PC-3 (cell line): ENCODE measurements around the gene CPO. TPM values are rescaled to one million over a fixed set of nuclear protein-coding genes. Genes with fewer than 3 reads are reported as not detected.
A peak's percentile ranks its signal among the peaks of the same experiment; 100 is the strongest.

Experiments used
- ATAC-seq: fragments of 200-7000 bp; cut with Tn5 transposase; 2 replicates; pipeline ENCODE4 v1.9.1; 2020; ENCODE audit warnings: mild to moderate bottlenecking, moderate library complexity
- BruUV-seq: library from RNA; stranded (reverse); fragments of 400-500 nt; replicated peaks from 2 replicates; lab custom pipeline; 2021; lab: Mats Ljungman, UMichigan
- CTCF ChIA-PET: fragments of 300-600 bp; sonication (Branson Sonifier 250); formaldehyde crosslinking; loops from one replicate; lab custom pipeline; 2022; ENCODE audit warnings: antibody characterized with exemption; lab: Charles Lee
- POLR2A ChIA-PET: fragments of 300-600 bp; sonication (Branson Sonifier 250); formaldehyde crosslinking; loops from one replicate; lab custom pipeline; 2022; ENCODE audit warnings: antibody characterized with exemption; ENCODE audit not compliant: unreplicated experiment; lab: Charles Lee
- DNase-seq: peaks from one replicate; pipeline ENCODE4 v3.0.0-alpha.2; 2015
- H2AFZ ChIP-seq: fragments of 300-600 bp; sonication (generic); 2 replicates; pipeline ENCODE4 v1.6.0; 2016; ENCODE audit warnings: antibody characterized with exemption, low read length
- H3F3A ChIP-seq: fragments of 300-600 bp; sonication (generic); one replicate; pipeline ENCODE4 v1.6.0; 2017; ENCODE audit warnings: antibody characterized with exemption, low read length, control low read depth, mild to moderate bottlenecking; ENCODE audit not compliant: unreplicated experiment
- H3K27ac ChIP-seq: fragments of 300-600 bp; sonication (generic); 2 replicates; pipeline ENCODE4 v1.5.1; 2016; ENCODE audit warnings: mild to moderate bottlenecking, low read length
- H3K27me3 ChIP-seq: fragments of 300-600 bp; sonication (generic); 2 replicates; pipeline ENCODE4 v1.6.1; 2016; ENCODE audit warnings: low read length, mixed read lengths
- H3K36me3 ChIP-seq: fragments of 300-600 bp; sonication (generic); 2 replicates; pipeline ENCODE4 v1.6.1; 2016; ENCODE audit warnings: low read depth, mixed run types, low read length, mixed read lengths
- H3K4me1 ChIP-seq: fragments of 300-600 bp; sonication (generic); 2 replicates; pipeline ENCODE4 v1.5.1; 2016; ENCODE audit warnings: low read length; ENCODE audit not compliant: insufficient read depth
- H3K4me2 ChIP-seq: fragments of 300-600 bp; sonication (generic); 2 replicates; pipeline ENCODE4 v1.6.0; 2016; ENCODE audit warnings: low read length
- H3K4me3 ChIP-seq: fragments of 300-600 bp; sonication (generic); 2 replicates; pipeline ENCODE4 v1.5.1; 2016; ENCODE audit warnings: mild to moderate bottlenecking, low read length, mixed read lengths
- H3K79me2 ChIP-seq: fragments of 300-600 bp; sonication (generic); 2 replicates; pipeline ENCODE4 v1.6.1; 2017; ENCODE audit warnings: low read length, mixed read lengths
- H3K9ac ChIP-seq: fragments of 300-600 bp; sonication (generic); 2 replicates; pipeline ENCODE4 v1.6.0; 2016; ENCODE audit warnings: mild to moderate bottlenecking, low read length
- H3K9me2 ChIP-seq: fragments of 300-600 bp; sonication (generic); replicated peaks from 2 replicates; pipeline ENCODE4 v1.6.1; 2016; ENCODE audit warnings: mixed run types, low read length, mixed read lengths
- H3K9me3 ChIP-seq: fragments of 300-600 bp; sonication (generic); 2 replicates; pipeline ENCODE4 v1.6.1; 2016; ENCODE audit warnings: low read length, mixed read lengths
- H4K20me1 ChIP-seq: fragments of 300-600 bp; sonication (generic); 2 replicates; pipeline ENCODE4 v1.6.1; 2016; ENCODE audit warnings: low read length, mixed read lengths
- CTCF ChIP-seq: fragments of 300-600 bp; sonication (generic); conservative IDR thresholded peaks from 2 replicates; pipeline ENCODE4 v1.5.1; 2017; ENCODE audit warnings: antibody characterized with exemption, low read depth, mild to moderate bottlenecking, low read length
- EZH2 ChIP-seq: fragments of 300-600 bp; sonication (generic); IDR thresholded peaks from one replicate; pipeline ENCODE4 v1.6.1; 2017; ENCODE audit warnings: antibody characterized with exemption, mild to moderate bottlenecking, low read length; ENCODE audit not compliant: unreplicated experiment
- EZH2phosphoT487 ChIP-seq: fragments of 300-600 bp; sonication (generic); IDR thresholded peaks from 2 replicates; pipeline ENCODE4 v1.6.1; 2018; ENCODE audit warnings: mild to moderate bottlenecking, antibody characterized with exemption, low read length, borderline replicate concordance
- intact Hi-C: fragments of 100-400 bp; cut with micrococcal nuclease; formaldehyde crosslinking; loops from 2 replicates; pipeline ENCODE4 v1.9.0; 2023
- total RNA-seq: library from RNA; depleted of rRNA; stranded (reverse); fragments of >200 nt; gene quantifications from 2 replicates; pipeline ENCODE4 v1.2.3, GENCODE V29; 2014

CPO gene
- total RNA-seq, 1 experiment from 2014 or later, result not detected

- Histone ChIP-seq H3K4me2 (no peak overlapping the region), H3K79me2 (no peaks in the 10 kb centered on the region), H4K20me1 (no peaks in the 10 kb centered on the region), H3K4me1 (no peaks in the 10 kb centered on the region), H3K9ac (no peak overlapping the region), H3K36me3 (no peaks in the 10 kb centered on the region), H3K27me3 (no peaks in the 10 kb centered on the region), H3K9me3 (no peaks in the 10 kb centered on the region), H3K27ac (no peak overlapping the region), H3F3A (no peaks in the 10 kb centered on the region), H3K9me2 (no peaks in the 10 kb centered on the region), H3K4me3 (no peak overlapping the region), H2AFZ (no peak overlapping the region)
- TF ChIP-seq CTCF (no peak), EZH2 (no peak), EZH2phosphoT487 (no peak)
- ATAC-seq (no peak), DNase-seq (no peak)
- ChIA-PET CTCF (no interaction called here), POLR2A (no interaction called here)
- intact Hi-C loops, result no loop called here
- no TSS peak for BruUV-seq
These were observed 18.9 kb downstream of the CPO start for GRCh38 chr2:206958261-206958660.

- ChIA-PET CTCF (no interaction called here), POLR2A (no interaction called here)
- no peaks in the 10 kb centered on the region for H3K36me3 ChIP-seq
- no peaks in the 10 kb centered on the region for H4K20me1 ChIP-seq
- TF ChIP-seq EZH2 (no peak), EZH2phosphoT487 (no peak), CTCF (no peak)
- intact Hi-C loops, result no loop called here
- H3K4me1 ChIP-seq, result no peaks in the 10 kb centered on the region
- no peak overlapping the region for H3K27ac ChIP-seq
- no peak overlapping the region for H3K9ac ChIP-seq
- H3K9me3 ChIP-seq, result no peaks in the 10 kb centered on the region
- H3K4me3 ChIP-seq, result no peak overlapping the region
- no peaks in the 10 kb centered on the region for H3K79me2 ChIP-seq
- no peak; the same call in 1 of the 2 replicates for ATAC-seq
- H3K9me2 ChIP-seq, result no peaks in the 10 kb centered on the region
- no TSS peak for BruUV-seq
- H2AFZ ChIP-seq, result no peak overlapping the region
- no peaks in the 10 kb centered on the region for H3K27me3 ChIP-seq
- no peak overlapping the region for H3K4me2 ChIP-seq
- DNase-seq, result no peak
- H3F3A ChIP-seq, result no peaks in the 10 kb centered on the region
These were observed 23.6 kb downstream of the CPO start for GRCh38 chr2:206962966-206963365.

GRCh38 chr2:206968134-206969086 is 29.1 kb downstream of the CPO start:
- H3K4me1 ChIP-seq, result peaks cover 8% of the 10 kb centered on the region
- H3K9me3 ChIP-seq, result no peaks in the 10 kb centered on the region
- H2AFZ ChIP-seq, result no peak overlapping the region
- no peaks in the 10 kb centered on the region for H3F3A ChIP-seq
- no peaks in the 10 kb centered on the region for H3K36me3 ChIP-seq
- TF ChIP-seq EZH2phosphoT487, result no peak
- no peak for TF ChIP-seq CTCF
- TF ChIP-seq EZH2, result no peak
- no peaks in the 10 kb centered on the region for H3K9me2 ChIP-seq
- H3K79me2 ChIP-seq, result no peaks in the 10 kb centered on the region
- no peaks in the 10 kb centered on the region for H3K27me3 ChIP-seq
- CTCF ChIA-PET, result no interaction called here
- POLR2A ChIA-PET, result interaction anchor here (0.6 kb wide), 1 partner anchor 166 kb away, joined by 5 read pairs; no protein-coding TSS in a partner anchor
- no peak overlapping the region for H3K9ac ChIP-seq
- intact Hi-C loops, result no loop called here
- peak; percentile 40; the same call in 1 of the 2 replicates for ATAC-seq
- 0 out of 2 replicates have a peak overlapping the region, but pooled peaks have one; percentile 6 for H3K4me2 ChIP-seq
- no peaks in the 10 kb centered on the region for H4K20me1 ChIP-seq
- BruUV-seq, result no TSS peak
- no peak overlapping the region for H3K4me3 ChIP-seq
- H3K27ac ChIP-seq, result no peak overlapping the region
- DNase-seq, result peak; percentile 67
